Suprapubic skin (tissue), 4 donors: ENCODE results near the gene KSR1. TPM values are rescaled to one million over a fixed set of nuclear protein-coding genes. Genes with fewer than 3 reads are reported as not detected.

Experiments used
- DNase-seq, 2 donors: peaks; one replicate each; pipeline ENCODE4 v3.0.0-alpha.2; 2019; ENCODE audit warnings: low spot score in 2 of 2
- H3K27ac ChIP-seq: fragments of 200-600 bp; sonication (generic); one replicate; pipeline ENCODE4 v1.5.1; 2019
- H3K27me3 ChIP-seq: fragments of 200-600 bp; sonication (generic); one replicate; pipeline ENCODE4 v1.5.1; 2019
- H3K36me3 ChIP-seq: fragments of 200-600 bp; sonication (generic); one replicate; pipeline ENCODE4 v1.5.1; 2019
- H3K4me1 ChIP-seq: fragments of 200-600 bp; sonication (generic); one replicate; pipeline ENCODE4 v1.5.1; 2019
- H3K4me3 ChIP-seq: fragments of 200-600 bp; sonication (generic); one replicate; pipeline ENCODE4 v1.5.1; 2019; ENCODE audit warnings: mild to moderate bottlenecking
- H3K9me3 ChIP-seq: fragments of 200-600 bp; sonication (generic); one replicate; pipeline ENCODE4 v1.5.1; 2019
- CTCF ChIP-seq, 2 donors: fragments of 200-600 bp in 1 of 2; fragments of 450-650 bp in 1 of 2; sonication (generic) in 1 of 2; IDR thresholded peaks; one replicate each; pipeline ENCODE4 v1.5.1; 2016 to 2019; ENCODE audit warnings: antibody characterized with exemption in 2 of 2, mild to moderate bottlenecking in 1 of 2, moderate library complexity in 1 of 2
- EP300 ChIP-seq: sonication (generic); formaldehyde crosslinking; IDR thresholded peaks from one replicate; pipeline ENCODE4 v1.6.1; 2017; ENCODE audit warnings: antibody characterized with exemption
- POLR2A ChIP-seq, 2 donors: fragments of 450-650 bp; IDR thresholded peaks; one replicate each; pipeline ENCODE4 v1.6.1; 2017; ENCODE audit warnings: antibody characterized with exemption in 2 of 2, mild to moderate bottlenecking in 2 of 2, moderate library complexity in 2 of 2
- POLR2AphosphoS5 ChIP-seq, 3 donors: sonication (generic); formaldehyde crosslinking; IDR thresholded peaks; one replicate each; pipeline ENCODE4 v1.6.1; 2017; ENCODE audit warnings: antibody characterized with exemption in 3 of 3
- WGBS: methylation state at CpG from one replicate; pipeline ENCODE4 v1.1.5; 2018; 5-methylcytosine and 5-hydroxymethylcytosine counted together
- total RNA-seq, 4 donors: library from RNA; depleted of rRNA; stranded (reverse); fragments of >200 nt; gene quantifications; one replicate each; pipeline ENCODE4 v1.1.0, GENCODE V29; 2016

Gene KSR1
- total RNA-seq, 4 donors from 2014 or later, result 38.1 to 54.0 (median 49.5) TPM

- Histone ChIP-seq H3K4me3 (no peak overlapping the region), H3K36me3 (no peaks in the 10 kb centered on the region), H3K9me3 (no peaks in the 10 kb centered on the region), H3K27ac (no peak overlapping the region), H3K27me3 (no peaks in the 10 kb centered on the region), H3K4me1 (peaks cover 33% of the 10 kb centered on the region)
- 92% methylated on average over 10 of the region's 10 CpGs for WGBS
- DNase-seq, result no peak
- TF ChIP-seq CTCF (IDR thresholded peaks at IDR 0.05) (no peak), EP300 (no peak), POLR2A (IDR thresholded peaks at IDR 0.05) (no peak), POLR2AphosphoS5 (IDR thresholded peaks at IDR 0.05) (no peak)
Measured at GRCh38 chr17:27478901-27479538, 22.8 kb downstream of the KSR1 start.

DNA sequence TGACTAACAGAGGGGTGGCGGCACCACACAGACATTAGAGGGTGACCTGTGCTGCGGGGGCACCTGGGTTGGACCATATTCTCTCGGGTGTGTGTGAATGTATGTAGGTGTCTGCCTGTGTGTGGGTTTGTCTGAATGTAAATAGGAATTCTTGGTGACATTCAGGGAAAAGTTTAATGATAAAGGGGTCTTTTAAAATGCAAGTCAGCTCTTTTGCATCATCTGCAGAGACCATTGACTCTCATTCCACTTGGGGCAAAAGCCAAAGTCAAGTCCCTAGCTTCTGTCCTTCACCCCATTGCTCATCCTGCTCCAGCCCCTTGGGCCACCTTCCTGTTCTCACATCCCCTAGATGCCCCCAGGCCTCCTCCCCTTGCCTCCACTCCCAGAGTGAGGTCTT lies 23.6 kb downstream of the KSR1 start:
- Histone ChIP-seq H3K4me3 (no peak overlapping the region), H3K27ac (no peak overlapping the region), H3K36me3 (no peaks in the 10 kb centered on the region), H3K4me1 (peaks cover 26% of the 10 kb centered on the region), H3K9me3 (no peaks in the 10 kb centered on the region), H3K27me3 (no peaks in the 10 kb centered on the region)
- no peak for DNase-seq
- WGBS, result 94% methylated on average over 3 of the region's 3 CpGs
- TF ChIP-seq POLR2A (IDR thresholded peaks at IDR 0.05) (no peak), EP300 (no peak), CTCF (IDR thresholded peaks at IDR 0.05) (no peak), POLR2AphosphoS5 (IDR thresholded peaks at IDR 0.05) (no peak)

- H3K27me3 ChIP-seq, result no peaks in the 10 kb centered on the region
- no peaks in the 10 kb centered on the region for H3K9me3 ChIP-seq
- TF ChIP-seq CTCF (IDR thresholded peaks at IDR 0.05) (no peak), POLR2A (IDR thresholded peaks at IDR 0.05) (no peak)
- H3K4me1 ChIP-seq, result peaks cover 26% of the 10 kb centered on the region
- H3K27ac ChIP-seq, result no peak overlapping the region
- no peak for DNase-seq
- H3K36me3 ChIP-seq, result no peaks in the 10 kb centered on the region
- WGBS, result 84% methylated on average over 4 of the region's 4 CpGs
- H3K4me3 ChIP-seq, result no peak overlapping the region
Measured at GRCh38 chr17:27480699-27481098, 24.5 kb downstream of the KSR1 start.

DNA sequence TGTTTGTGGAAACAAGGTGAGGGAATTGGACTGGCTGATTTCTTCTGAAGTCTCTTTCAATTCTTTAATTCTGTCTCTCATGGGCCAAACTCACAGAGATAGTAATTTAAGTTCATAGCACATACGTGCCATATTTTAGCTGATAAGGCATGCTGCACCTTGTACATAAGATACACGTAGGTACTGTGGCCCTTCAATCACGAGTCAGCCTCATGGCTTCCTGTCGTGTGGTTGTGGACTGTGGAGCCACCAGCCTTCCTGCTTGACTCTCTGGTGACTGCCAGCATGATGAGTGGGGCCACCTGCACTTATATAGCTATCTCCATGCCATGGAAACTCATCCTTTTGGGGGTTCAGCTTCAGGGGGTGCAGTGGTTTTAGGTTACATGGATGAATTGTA lies 25.1 kb downstream of the KSR1 start:
- no peak for DNase-seq
- no peak overlapping the region for H3K4me3 ChIP-seq
- WGBS, result 70% methylated on average over 4 of the region's 4 CpGs
- H3K9me3 ChIP-seq, result no peaks in the 10 kb centered on the region
- no peaks in the 10 kb centered on the region for H3K36me3 ChIP-seq
- H3K27ac ChIP-seq, result no peak overlapping the region
- no peaks in the 10 kb centered on the region for H3K27me3 ChIP-seq
- no peak for TF ChIP-seq POLR2AphosphoS5 (IDR thresholded peaks at IDR 0.05)
- no peak for TF ChIP-seq EP300
- TF ChIP-seq CTCF (IDR thresholded peaks at IDR 0.05), result no peak
- no peak for TF ChIP-seq POLR2A (IDR thresholded peaks at IDR 0.05)
- peaks cover 25% of the 10 kb centered on the region for H3K4me1 ChIP-seq

DNA sequence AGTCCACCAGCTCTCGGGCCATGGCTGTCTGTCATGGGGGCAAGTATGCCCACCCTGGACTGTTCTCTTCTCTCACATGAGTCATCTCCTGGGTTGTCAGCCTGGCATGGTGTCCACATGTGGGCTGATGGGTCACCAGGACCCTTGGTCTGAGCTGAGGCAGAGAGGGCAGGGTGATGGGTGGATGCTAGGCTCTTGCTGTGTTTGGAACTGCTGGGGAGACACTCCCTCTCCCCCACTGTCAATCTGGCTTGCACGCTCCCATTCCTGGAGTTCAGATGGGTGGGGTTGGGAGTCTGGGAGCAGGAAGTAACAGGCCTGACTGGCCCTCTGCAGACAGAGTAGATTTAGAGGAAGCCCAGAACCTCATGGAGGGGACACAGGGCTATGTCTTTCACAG lies 28.9 kb downstream of the KSR1 start:
- peaks cover 41% of the 10 kb centered on the region for H3K4me1 ChIP-seq
- TF ChIP-seq POLR2AphosphoS5 (IDR thresholded peaks at IDR 0.05) (no peak), CTCF (IDR thresholded peaks at IDR 0.05) (no peak), EP300 (no peak), POLR2A (IDR thresholded peaks at IDR 0.05) (no peak)

More for the DNA sequence above, 28.9 kb downstream of the KSR1 start:
- Histone ChIP-seq H3K27ac (no peak overlapping the region), H3K36me3 (no peaks in the 10 kb centered on the region), H3K9me3 (no peaks in the 10 kb centered on the region), H3K27me3 (no peaks in the 10 kb centered on the region), H3K4me3 (no peak overlapping the region)
- no peak for DNase-seq
- WGBS, result 29% methylated on average over 1 of the region's 2 CpGs
